Measurements from ENCODE around the gene SLC2A1. TPM values are rescaled to one million over a fixed set of nuclear protein-coding genes. Genes with fewer than 3 reads are reported as not detected.

Gene SLC2A1
- total RNA-seq, 1 experiment from 2014 or later, result 244 TPM

DNA sequence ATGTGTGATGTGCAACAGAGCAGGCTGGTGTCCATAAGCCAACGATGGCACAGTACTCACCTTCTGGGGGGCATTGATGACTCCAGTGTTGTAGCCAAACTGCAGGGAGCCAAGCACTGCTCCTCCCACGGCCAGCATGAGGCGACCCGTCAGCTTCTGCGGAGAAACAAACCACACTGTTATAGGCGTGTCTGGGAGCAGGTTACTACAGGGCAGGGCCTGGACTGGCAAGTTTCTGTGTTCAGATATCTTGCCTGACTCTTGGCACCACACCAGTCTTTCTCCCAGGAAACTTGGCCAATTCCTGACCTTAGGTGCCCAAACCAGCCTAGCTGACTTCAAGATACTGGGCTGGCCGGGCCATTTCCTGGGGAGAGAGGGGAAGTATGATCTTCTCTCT is 15.5 kb downstream of the SLC2A1 start:
- DNase-seq (ENCODE audit: low read depth), result peak; percentile 83

DNA sequence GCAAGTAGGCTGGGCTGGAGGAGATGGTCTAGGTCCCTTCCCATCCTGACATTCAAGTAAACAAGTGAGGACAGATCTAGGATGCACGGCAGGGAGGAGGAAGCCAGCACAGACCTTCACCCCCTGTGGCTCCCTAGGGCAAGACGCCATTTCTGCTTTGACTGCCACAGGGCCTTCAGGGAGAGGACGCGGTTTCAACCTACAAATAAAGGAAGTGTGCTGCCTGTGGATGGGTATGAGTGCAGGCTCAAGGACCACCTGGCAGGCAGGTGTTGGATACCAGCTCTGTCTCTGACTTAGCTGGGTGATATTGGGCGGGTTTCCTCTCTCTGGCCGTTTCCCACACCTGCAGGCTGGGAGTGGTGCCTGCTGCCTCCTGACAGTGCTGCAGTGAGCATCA is 16.2 kb downstream of the SLC2A1 start:
- DNase-seq (ENCODE audit: low read depth), result no peak

DNA sequence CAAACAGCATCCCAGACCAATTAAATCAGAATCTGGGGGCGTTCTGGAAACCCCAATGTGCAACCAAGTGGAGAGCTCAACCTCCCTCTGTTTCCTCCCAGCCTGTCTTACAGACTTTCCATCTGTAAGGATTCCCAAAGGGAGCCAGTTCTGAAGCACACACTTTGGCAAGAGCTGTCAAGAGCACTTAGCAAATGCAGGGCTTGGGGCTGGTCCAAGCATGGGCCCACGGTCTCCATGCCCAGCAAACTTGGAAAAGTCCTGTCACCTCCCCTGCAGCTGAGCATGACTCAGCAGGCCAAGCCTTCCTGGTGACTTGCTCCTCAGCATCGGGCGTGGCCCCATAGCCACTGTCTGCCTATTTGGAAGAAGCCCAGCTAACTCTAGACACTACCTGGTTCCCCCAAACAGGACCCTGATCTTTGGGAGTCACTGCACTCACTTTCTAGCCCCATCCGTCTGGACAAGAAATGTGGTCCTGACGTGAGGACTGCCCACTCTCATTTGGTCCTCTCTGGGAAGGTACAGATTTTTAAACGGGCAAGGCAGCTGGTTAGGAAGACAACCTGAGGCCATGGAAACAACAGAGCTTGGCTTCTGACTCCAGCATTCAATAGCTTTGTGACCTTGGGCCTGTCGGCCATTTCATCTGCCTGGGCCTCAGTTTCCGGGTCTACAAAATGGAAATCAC is 16.9 kb downstream of the SLC2A1 start:
- peak; percentile 87 for DNase-seq (ENCODE audit: low read depth)

DNA sequence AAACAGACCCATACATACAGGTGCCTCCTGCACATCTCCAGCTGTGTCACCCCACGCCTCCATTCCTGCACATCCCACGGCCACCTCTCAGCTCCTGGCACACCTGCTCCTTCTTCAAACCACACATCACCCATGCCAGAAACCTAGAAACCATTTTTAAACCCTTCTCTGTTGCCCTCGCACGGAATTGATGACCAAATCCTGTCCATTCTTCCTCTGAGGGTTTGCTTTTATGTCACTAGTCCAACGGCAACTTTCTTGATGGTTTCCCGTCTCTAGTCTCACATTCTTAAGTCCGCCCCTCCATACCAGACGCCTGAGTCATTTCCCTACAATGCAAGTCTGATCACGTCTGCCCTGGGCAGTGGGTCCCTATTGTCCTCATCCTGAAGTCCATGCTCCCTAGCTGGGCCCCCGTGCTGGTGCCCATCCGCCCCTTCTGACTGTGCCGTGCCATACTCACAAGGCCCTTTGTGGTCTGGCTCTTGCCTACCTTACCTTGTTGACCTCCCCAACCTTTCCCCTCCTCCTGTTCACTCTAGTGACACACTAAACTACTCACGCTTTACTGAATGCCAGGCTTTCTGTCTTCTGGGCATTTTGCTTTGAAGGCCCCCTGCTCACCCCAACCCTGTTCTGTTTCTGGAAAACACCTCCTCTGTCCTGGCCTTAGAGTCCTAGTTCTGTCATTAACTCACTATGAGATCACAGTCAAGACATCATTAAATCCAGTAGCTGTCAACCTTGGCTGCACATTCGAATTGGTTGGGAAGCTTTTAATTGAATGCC is 17.6 kb downstream of the SLC2A1 start:
- peak; percentile 98 for DNase-seq (ENCODE audit: low read depth)

DNA sequence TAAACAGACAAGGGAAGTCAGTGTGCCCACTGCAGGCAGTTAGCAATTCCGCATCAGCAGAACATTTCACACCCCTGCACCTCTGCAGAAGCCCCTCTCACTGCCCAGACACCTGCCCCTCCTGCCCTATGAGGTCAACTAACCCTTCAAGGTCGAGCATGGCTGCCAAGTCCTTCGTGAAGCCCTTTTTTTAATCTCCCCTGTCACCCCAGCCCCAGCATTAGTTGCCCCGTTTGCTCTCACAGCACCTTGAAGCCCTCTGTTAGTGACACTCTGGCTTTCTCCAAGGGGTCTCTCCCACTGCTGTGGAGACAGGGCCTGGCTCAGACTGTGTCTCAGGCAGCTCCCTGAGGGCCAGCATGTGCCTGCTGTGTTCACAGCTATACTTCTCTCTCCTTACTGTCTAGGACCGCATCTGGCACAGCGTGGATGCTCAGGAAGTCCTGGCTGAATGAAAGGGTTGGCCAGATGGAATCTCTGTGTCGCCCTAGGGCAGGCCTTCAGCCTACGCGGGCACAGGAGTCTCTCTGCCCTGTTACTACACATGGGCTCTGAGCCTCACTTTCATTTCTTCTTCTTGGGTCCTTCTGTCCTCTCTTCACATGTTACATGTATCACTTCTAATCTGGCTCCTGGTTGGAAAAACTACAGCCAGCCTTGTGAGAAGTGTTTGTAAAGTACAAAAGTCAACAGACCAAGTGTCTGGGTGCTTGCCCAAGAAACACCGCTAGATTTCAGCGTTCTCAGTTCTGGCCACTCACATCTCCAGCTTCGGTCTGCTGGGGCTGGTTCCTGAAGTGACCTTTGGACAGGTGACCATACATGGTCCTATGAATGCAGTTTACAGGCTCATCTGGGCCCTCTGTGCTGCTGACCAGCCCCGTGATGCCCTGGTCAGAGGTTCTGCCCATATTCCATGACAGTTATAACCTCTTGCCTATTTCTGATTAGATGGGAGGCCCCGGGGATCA is 19.7 kb downstream of the SLC2A1 start:
- DNase-seq (ENCODE audit: low read depth), result no peak

DNA sequence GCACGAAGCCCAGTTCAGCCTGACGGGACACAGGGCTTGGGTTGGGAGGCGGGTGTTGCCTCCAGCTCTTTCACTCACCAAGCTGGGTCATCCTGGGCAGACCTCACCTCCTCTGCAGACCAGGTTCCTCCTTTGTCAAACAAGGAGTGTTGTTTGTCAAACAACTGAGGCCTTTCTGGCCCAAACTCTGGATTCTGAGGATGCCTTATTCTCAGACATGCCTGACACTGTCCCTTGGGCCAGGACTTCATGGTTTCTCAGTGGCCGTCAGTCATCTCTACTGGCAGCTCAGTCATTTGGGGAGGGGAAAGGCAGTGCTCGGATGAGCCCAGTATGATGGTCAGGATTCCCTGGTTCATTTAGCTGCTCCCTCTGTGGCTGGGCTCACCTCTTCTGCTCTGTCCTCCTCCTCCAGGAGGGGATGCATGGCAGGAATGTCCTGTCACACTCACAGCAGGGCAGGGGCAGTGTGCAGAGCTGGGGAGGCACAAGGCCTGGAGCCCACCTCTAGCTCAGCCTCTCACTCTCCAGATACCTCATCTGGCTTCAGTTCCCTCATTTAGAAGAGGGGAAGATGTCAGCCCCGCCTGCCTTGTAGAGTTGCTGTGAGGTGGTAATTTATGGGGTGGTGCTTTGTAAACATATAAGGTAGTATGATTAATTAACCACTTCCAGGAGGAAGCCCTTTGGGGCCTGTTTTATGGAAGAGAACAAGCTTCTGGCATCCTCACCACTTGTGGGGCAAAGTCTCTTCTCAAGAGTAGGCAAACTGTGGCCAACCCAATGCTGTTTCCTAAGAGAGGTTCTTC is 20.6 kb downstream of the SLC2A1 start:
- DNase-seq (ENCODE audit: low read depth), result peak; percentile 39

DNA sequence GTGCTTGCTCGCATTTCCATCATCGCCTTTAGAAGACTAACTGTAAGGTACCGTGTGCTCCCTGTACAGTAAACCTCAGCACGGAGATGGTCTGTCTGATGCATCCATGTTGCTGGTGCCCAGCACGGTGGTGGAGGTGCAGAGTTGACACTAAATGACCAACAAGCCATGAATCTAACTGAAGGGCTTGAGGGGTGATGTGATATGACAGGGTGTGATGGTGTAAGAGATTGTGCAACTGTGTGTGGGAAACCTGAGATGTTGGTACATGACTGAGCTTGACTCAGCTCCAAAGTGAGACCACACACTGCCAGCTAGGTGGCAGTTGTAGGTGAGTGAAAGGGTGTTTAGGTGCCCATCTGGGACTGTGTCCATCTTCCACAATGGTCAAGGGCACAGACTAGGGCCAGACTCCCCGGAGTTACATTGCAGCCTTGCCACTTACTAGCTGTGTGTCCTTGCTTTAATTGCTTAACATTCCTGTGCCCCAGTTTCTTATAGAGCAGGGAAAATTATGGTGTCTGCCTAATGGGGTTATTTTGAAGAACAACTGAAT is 21.4 kb downstream of the SLC2A1 start:
- peak; percentile 87 for DNase-seq (ENCODE audit: low read depth)

DNA sequence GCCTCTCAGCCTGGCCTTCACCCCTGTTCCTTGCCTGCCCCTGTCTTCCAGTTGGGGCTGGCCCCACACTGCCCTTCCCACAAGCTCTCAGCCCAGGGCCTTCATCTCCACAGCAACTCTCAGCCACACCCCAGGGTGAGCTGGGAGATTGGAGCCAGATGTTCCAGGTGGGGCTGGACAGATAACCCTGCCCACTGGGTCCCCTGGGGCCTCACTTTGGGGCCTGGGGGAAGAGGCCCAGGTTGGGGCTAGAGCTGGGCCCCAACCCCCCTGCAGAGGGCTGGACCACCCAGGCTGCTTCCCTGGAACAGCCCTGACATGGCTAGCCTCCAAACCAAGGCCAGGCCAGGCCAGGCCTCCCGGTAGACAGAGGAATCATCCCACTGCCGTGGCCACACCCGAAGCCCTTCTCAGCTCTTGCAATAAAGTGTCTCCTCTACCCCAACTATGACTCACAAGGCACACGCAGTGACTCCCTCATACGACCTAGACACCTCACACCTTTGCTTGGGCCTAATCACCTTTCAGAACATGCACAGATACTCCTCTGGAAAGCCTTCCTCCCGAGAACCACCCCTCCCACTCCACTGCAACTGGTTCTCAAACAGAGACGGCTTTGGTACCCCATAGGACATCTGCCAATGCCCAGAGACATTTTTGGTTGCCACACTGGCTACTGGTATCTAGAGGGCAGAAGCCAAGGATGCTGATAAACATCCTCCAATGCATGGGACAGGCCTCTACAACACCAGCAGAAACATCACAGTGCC is 22.2 kb downstream of the SLC2A1 start:
- peak; percentile 66 for DNase-seq (ENCODE audit: low read depth)

DNA sequence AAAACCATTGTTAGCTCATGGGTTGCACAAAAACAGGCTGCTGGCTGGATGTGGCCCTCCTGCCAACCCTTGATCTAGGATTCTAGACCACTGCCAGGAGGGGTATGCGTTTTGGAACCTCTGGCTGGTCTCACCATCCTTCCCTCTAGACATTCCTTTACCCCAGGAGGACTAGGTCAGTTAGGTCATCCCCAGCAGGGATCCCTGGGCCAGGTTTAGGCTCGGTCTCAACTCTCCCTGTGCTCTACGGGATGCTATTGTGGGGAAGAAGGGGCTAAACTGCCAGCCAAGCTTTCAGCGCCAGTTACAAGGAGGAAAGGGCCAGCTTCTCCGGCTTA is 22.7 kb downstream of the SLC2A1 start:
- DNase-seq (ENCODE audit: low read depth), result no peak

DNA sequence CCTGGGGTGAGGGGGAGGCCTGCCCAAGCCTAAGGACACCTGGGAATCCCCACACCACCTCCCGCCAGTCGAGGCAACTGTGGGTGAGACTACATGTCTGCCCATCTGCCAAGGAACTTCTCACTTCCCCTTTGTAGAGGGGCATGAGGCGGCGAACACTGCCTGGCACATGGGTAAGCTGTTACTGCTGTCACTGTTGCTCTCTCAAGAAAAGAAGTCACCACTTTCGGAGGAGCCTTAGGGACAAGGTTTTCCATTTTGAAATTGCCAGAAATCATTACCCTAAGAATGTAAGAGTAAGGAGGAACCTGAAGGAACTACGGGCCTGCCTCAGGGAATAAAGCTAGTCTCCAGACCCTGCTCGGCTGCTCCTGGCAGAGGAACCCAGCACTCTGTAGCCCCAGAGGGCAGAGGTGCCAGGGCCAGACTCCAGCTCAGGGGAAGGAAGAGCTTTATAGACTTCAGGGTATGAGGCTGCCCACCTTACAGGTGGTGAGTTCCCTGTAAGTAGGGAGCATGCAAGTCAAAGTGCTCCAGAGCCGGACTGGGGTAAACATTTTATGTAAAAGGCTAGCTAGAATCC is 23.3 kb downstream of the SLC2A1 start:
- no peak for DNase-seq (ENCODE audit: low read depth)

DNA sequence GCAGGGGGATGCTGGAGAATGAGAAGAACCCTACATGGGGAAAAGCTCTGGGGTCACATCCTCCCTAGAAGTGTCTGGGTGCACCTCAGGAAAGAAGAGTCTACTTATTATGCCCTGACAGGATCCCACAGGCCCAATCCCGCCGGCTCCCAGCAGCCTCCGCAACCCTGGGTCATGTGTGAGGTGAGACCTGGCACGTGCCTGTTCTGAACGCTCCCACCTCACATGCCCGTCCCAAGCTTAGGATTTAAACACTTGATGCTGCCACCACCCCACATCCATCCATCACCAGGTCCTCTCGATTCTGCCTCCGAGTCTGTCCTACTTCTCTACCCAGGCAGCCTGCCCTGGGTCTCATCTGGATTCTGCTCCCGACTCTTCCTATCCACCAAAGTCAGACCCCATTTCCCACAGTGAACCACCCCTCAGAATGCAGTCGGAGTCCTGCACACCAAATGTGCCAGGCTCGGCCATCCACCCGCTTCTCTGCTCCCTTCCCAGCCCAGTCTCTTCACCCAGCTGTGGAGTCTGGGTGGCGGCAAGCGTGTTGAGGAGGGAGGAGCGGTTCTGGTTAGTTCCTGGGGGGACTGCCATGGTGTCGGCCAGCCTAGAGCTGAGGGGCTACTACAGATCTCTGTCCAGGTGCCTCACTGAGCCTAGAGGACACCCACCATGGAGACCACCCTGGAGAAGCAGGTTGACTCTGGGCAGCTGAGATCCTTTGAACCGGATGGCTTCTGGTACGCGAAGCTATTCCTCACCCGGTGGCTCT is 23.9 kb downstream of the SLC2A1 start:
- DNase-seq (ENCODE audit: low read depth), result no peak

DNA sequence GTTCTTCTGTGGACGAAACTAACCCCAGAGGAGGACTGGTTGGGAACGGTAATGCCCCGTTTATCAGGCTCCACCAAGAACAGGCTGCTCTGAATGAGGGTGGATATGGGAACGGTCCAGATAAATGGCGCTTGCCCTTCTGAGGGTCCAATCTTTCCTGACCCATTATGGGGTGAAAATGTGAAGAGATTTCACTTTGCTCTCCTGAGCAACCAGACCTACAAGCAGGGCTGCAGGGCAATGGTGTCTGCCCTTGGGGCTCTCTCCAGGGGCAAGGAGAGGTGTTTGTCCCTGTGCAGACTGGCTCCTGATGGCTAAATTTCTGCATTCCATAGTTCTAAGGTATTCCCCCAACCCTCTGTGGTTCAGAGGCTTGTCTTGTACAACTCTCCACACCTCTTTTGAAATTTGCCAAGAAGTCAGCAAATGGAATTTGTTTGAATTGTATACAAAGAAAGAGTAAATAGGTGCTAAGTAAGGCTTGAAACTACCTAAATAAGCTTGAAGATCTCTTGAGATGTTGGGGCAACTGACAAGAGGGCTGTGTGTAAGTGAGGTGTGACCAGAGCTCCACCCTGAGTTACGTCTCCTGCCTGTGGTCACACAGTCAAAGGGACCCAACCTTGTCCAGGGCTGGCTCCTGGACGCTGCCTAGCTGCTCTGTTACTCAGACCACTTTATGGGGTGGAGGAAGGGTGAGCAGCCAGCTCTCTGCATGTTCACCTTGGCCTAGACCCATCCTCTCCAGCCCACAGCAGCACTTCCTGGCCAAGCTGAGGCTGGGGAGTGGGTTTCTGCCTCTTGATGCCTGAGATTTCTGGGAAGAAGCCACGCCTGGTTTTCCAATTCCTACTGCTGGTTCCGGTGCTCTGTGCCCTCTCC is 24.8 kb downstream of the SLC2A1 start:
- DNase-seq (ENCODE audit: low read depth), result no peak

DNA sequence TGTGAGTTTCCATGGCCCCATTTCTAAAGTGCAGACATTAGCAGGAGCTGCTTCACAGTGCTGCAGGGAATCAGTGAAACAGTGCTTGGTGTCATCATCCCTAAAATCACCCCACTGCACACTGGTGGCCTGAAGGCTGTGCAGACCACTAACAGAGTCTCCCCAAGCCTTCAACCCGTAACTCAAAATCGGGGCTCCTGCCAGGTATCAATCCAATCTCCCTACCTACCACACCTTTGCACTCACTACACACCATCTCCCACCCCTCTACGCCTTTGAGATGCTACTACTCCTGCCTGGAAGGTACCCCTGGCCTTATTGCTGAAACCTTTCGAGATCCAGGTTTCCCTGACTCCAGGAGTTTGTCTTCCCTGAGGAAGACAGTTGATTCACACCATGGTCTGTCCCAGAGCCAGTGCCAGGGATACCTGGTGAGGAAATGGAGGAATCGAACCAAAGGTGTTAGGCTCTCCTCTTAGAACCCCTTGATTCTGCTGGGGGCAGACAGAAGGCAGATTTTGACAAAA is 25.5 kb downstream of the SLC2A1 start:
- DNase-seq (ENCODE audit: low read depth), result no peak

DNA sequence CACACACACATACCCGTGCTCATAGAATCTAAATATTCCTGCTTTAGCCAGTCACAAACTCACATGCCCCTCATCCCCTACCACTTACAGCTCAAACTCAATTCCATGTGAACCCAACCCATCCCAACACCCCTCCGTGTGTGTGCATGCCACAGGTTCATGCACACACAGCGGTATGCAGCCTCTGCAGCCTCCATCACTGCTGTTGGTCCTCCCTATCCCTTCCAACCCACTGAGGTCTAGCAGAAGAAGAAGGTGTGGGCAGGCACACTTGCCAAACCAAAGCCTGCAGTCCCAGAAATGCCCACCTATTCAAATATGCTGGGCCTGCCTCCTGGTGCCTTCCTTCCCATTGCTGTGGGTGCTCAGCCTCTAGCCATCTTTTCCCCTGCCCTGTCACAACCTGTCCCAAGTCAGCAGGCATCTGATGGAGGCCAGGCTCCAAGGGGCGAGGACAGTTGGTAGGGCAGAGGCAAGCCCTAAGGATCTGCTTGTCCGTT is 26.2 kb downstream of the SLC2A1 start:
- no peak for DNase-seq (ENCODE audit: low read depth)

DNA sequence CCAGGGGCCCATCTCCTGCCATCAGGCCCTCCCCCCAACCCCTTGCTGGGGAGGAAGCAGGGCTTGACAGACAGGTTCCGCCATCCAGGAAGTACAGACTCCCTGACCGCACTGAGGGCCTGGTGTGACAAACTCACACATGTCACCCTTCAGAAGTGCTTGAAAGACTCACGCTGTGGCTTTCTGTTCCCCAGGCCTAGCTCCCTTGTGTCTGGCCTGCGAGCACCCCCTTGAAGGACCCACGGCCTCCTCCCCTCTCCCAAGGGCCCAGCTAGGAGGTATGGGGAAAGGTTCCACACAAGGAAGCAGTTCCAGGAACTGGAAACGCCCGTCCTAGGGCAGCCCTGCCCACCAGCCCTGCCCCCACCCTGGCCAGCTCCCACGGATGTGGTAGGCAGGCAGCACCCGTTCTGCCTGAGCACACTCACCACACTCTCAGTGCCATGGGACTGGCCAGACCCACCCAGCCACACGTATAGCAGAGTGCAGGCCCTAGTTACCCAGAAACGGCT is 26.7 kb downstream of the SLC2A1 start:
- DNase-seq (ENCODE audit: low read depth), result peak; percentile 57

DNA sequence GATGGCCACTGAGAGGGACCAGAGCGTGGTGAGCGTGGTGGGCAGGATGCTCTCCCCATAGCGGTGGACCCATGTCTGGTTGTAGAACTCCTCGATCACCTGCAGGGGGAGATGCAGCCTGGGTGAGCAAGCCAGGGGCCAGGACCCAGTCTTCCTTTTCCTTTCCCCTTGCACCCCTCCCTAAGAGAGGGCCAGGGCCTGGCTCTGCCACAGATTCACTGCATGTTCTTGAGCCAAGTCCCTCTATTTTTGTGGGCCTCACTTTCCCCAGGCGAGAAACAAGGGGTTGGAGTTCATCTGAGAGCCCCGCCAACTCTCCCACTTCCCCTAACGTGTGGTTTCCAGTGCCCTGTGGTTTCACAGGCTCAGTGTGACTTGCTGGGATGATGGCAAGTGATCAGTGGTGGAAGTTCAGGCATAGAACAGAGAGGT is 27.5 kb downstream of the SLC2A1 start:
- peak; percentile 55 for DNase-seq (ENCODE audit: low read depth)
